ENCODE results near the gene ZIM2. TPM values are rescaled to one million over a fixed set of nuclear protein-coding genes. Genes with fewer than 3 reads are reported as not detected.
"Not testable (repeated sequence)": the region's sequence is repeated elsewhere in the genome, so short reads cannot be mapped to it uniquely, and the experiment has no call there.

The ZIM2 gene
- total RNA-seq, 2 experiments from 2014 or later, result not detected

DNA sequence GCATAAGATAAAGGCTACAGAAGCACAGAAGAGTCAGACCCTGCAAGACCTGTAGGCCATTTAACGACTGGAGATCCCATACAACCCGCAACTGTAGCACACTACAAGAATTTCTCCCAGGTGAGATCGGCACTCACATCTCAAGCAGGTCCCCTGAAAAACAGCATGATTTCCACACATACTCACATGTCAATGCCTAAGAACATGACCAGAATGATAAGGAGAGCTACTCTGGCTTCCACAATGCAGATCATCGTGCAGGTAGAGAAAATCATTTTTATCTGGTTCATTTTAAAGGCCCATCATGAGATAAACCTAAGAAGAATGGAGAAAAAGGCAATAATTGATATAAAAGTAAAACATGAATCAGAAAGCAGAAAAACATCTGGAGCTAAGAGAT is 17.5 kb upstream of the ZIM2 start:
- H3K9me3 Mint-ChIP-seq, result peaks cover 24% of the 10 kb centered on the region
- peaks cover 3% of the 10 kb centered on the region for H3K36me3 Mint-ChIP-seq (ENCODE audit: low read depth)
- no peaks in the 10 kb centered on the region for H3K27me3 Mint-ChIP-seq
- H3K4me1 Mint-ChIP-seq (ENCODE audit: low read depth), result no peaks in the 10 kb centered on the region
- DNase-seq (no peak), ATAC-seq (no peak)
- H3K4me3 Mint-ChIP-seq, result no peak overlapping the region
- POLR2A ChIA-PET, result no interaction called here
- intact Hi-C loops (cut with micrococcal nuclease), result no loop called here
- CTCF ChIA-PET, result no interaction called here
- TF ChIP-seq, protein P1, sequence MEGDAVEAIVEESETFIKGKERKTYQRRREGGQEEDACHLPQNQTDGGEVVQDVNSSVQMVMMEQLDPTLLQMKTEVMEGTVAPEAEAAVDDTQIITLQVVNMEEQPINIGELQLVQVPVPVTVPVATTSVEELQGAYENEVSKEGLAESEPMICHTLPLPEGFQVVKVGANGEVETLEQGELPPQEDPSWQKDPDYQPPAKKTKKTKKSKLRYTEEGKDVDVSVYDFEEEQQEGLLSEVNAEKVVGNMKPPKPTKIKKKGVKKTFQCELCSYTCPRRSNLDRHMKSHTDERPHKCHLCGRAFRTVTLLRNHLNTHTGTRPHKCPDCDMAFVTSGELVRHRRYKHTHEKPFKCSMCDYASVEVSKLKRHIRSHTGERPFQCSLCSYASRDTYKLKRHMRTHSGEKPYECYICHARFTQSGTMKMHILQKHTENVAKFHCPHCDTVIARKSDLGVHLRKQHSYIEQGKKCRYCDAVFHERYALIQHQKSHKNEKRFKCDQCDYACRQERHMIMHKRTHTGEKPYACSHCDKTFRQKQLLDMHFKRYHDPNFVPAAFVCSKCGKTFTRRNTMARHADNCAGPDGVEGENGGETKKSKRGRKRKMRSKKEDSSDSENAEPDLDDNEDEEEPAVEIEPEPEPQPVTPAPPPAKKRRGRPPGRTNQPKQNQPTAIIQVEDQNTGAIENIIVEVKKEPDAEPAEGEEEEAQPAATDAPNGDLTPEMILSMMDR (IDR thresholded peaks at IDR 0.05), result no peak
- no peak overlapping the region for H3K27ac Mint-ChIP-seq

GRCh38 chr19:56856822-56857221 is 16.3 kb upstream of the ZIM2 start:
- no peaks in the 10 kb centered on the region for H3K27me3 Mint-ChIP-seq

DNA sequence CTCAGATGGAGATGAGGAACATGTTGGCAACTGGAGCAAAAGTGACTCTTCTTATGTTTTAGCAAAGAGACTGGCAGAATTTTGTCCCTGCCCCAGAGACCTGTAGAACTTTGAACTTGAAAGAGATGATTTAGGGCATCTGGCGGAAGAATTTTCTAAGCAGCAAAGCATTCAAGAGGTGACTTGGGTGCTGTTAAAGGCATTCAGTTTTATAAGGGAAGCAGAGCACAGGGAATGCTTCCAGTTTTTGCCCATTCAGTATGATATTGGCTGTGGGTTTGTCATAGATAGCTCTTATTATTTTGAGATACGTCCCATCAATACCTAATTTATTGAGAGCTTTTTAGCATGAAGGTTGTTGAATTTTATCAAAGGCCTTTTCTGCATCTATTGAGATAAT is 11.8 kb upstream of the ZIM2 start:
- POLR2A ChIA-PET; CTCF ChIA-PET; H3K27me3 Mint-ChIP-seq; DNase-seq; H3K4me1 Mint-ChIP-seq (ENCODE audit: low read depth); H3K36me3 Mint-ChIP-seq (ENCODE audit: low read depth); H3K27ac Mint-ChIP-seq; ATAC-seq; H3K4me3 Mint-ChIP-seq; intact Hi-C loops (cut with micrococcal nuclease): not testable (repeated sequence)
- peaks cover 27% of the 10 kb centered on the region for H3K9me3 Mint-ChIP-seq

More at GRCh38 chr19:56856822-56857221, 16.3 kb upstream of the ZIM2 start:
- Mint-ChIP-seq H3K36me3 (ENCODE audit: low read depth) (peaks cover 3% of the 10 kb centered on the region), H3K27ac (no peak overlapping the region), H3K4me3 (no peak overlapping the region), H3K9me3 (peaks cover 27% of the 10 kb centered on the region), H3K4me1 (ENCODE audit: low read depth) (no peaks in the 10 kb centered on the region)
- POLR2A ChIA-PET, result no interaction called here
- intact Hi-C loops (cut with micrococcal nuclease), result no loop called here
- CTCF ChIA-PET, result no interaction called here
- ATAC-seq (no peak), DNase-seq (no peak)
- TF ChIP-seq, protein P1 (IDR thresholded peaks at IDR 0.05), result no peak

DNA sequence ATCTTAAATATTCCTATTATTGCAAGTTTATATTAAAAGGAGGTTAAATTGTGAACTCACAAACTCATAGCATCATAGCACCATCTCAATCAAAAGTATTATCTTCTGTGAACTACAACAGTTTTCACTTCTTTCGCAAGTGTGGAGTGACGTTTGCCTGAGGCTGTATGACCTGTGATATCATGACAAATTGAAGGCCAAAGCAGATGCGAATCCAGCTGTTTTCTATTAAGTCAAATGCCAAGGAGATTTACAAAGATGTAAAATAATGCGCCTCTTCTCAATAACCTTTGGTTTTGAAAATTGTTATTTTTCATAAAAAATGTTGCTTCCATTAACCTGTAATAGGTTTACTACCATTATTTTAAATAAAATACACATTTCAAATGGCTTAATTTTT is 7.6 kb upstream of the ZIM2 start:
- DNase-seq (no peak), ATAC-seq (no peak)
- CTCF ChIA-PET, result no interaction called here
- Mint-ChIP-seq H3K4me1 (ENCODE audit: low read depth) (no peaks in the 10 kb centered on the region), H3K36me3 (ENCODE audit: low read depth) (no peaks in the 10 kb centered on the region), H3K9me3 (peaks cover 20% of the 10 kb centered on the region), H3K27ac (no peak overlapping the region), H3K27me3 (no peaks in the 10 kb centered on the region), H3K4me3 (no peak overlapping the region)
- TF ChIP-seq, protein P1 (IDR thresholded peaks at IDR 0.05), result no peak
- POLR2A ChIA-PET, result no interaction called here
- intact Hi-C loops (cut with micrococcal nuclease), result no loop called here

GRCh38 chr19:56842412-56842811 is 1.9 kb upstream of the ZIM2 start:
- TF ChIP-seq, protein P1 (IDR thresholded peaks at IDR 0.05), result no peak

DNA sequence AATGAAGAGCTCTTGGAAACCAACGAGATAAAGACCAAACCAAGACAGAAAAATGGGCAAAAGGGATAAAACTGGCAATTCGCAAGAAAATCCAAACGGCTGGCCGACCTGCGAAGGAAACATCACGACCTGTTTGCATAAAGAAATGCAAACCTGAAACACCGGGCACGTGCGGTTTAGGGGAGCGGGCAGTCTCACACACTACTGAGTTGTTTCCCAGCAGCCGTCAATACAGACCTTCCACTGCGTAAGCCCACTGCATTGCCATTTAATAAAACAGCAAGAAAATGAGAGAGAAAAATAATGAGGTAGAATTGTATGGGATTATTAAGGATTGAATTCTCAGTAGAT is 642 bp upstream of the ZIM2 start:
- POLR2A ChIA-PET, result no interaction called here
- Mint-ChIP-seq H3K27ac (no peak overlapping the region), H3K9me3 (peaks cover 26% of the 10 kb centered on the region), H3K36me3 (ENCODE audit: low read depth) (peaks cover 26% of the 10 kb centered on the region), H3K4me3 (no peak overlapping the region), H3K4me1 (ENCODE audit: low read depth) (peaks cover 2% of the 10 kb centered on the region), H3K27me3 (peaks cover 23% of the 10 kb centered on the region)
- ATAC-seq, result no peak
- DNase-seq, result no peak
- intact Hi-C loops (cut with micrococcal nuclease), result no loop called here
- CTCF ChIA-PET, result no interaction called here
- TF ChIP-seq, protein P1 (IDR thresholded peaks at IDR 0.05), result no peak

More at GRCh38 chr19:56842412-56842811, 1.9 kb upstream of the ZIM2 start:
- ATAC-seq (no peak), DNase-seq (no peak)
- POLR2A ChIA-PET, result no interaction called here
- H3K9me3 Mint-ChIP-seq, result peaks cover 20% of the 10 kb centered on the region
- H3K4me1 Mint-ChIP-seq (ENCODE audit: low read depth), result peaks cover 2% of the 10 kb centered on the region
- peaks cover 18% of the 10 kb centered on the region for H3K27me3 Mint-ChIP-seq
- H3K27ac Mint-ChIP-seq, result no peak overlapping the region
- H3K4me3 Mint-ChIP-seq, result no peak overlapping the region
- peaks cover 20% of the 10 kb centered on the region for H3K36me3 Mint-ChIP-seq (ENCODE audit: low read depth)
- intact Hi-C loops (cut with micrococcal nuclease), result no loop called here
- CTCF ChIA-PET, result no interaction called here
